Astrocyte of the cerebellum (primary cell): ENCODE measurements around the gene MCL1.

Source experiments
- DNase-seq: peaks from one replicate; pipeline ENCODE4 v3.0.0-alpha.2; 2011; ENCODE audit warnings: low read depth
- H3K4me3 ChIP-seq: 2 replicates; pipeline ENCODE4 v1.5.1; 2011; ENCODE audit warnings: mild to moderate bottlenecking, low read depth, low read length, moderate library complexity
- CTCF ChIP-seq: IDR thresholded peaks from 2 replicates; pipeline ENCODE4 v1.5.1; 2012; ENCODE audit warnings: low read length, low read depth, moderate library complexity, mild to moderate bottlenecking; ENCODE audit errors: missing control alignments
- in situ Hi-C: cut with HindIII; loops from 2 replicates; pipeline ENCODE4 v1.10.0; 2017; ENCODE audit warnings: low sequenced_read_pairs

MCL1 gene

GRCh38 chr1:150545486-150546032, 33.9 kb downstream of the MCL1 start:
- TF ChIP-seq CTCF, result no peak
- in situ Hi-C loops, result no loop called here
- no peak overlapping the region for H3K4me3 ChIP-seq
- DNase-seq, result no peak

GRCh38 chr1:150544204-150544603, 35.2 kb downstream of the MCL1 start:
- no peak for TF ChIP-seq CTCF
- in situ Hi-C loops, result no loop called here
- no peak overlapping the region for H3K4me3 ChIP-seq
- no peak for DNase-seq

GRCh38 chr1:150543500-150544143, 35.8 kb downstream of the MCL1 start:
- H3K4me3 ChIP-seq, result no peak overlapping the region
- no peak for DNase-seq
- no peak for TF ChIP-seq CTCF
- in situ Hi-C loops, result no loop called here

GRCh38 chr1:150537732-150538684, 41.4 kb downstream of the MCL1 start:
- no peak for DNase-seq
- in situ Hi-C loops, result no loop called here
- no peak for TF ChIP-seq CTCF
- no peak overlapping the region for H3K4me3 ChIP-seq

GRCh38 chr1:150536836-150537731, 42.3 kb downstream of the MCL1 start:
- in situ Hi-C loops, result no loop called here
- TF ChIP-seq CTCF, result no peak
- H3K4me3 ChIP-seq, result no peak overlapping the region
- DNase-seq, result no peak
